ENCODE measurements around the gene ATP8A1. TPM values are rescaled to one million over a fixed set of nuclear protein-coding genes. Genes with fewer than 3 reads are reported as not detected.

The ATP8A1 gene
- total RNA-seq, 1 experiment from 2014 or later = 0.80 TPM

- no peak overlapping the region for H3K27ac ChIP-seq (ENCODE audit: low read length)
- no peaks in the 10 kb centered on the region for H3K36me3 ChIP-seq (ENCODE audit: control insufficient read depth, insufficient read depth, low read length)
- TF ChIP-seq TCF7L2 (IDR thresholded peaks at IDR 0.05; ENCODE audit: low read depth, low read length) (no peak), POLR2AphosphoS5 (IDR thresholded peaks at IDR 0.05; ENCODE audit: low read depth, low read length) (no peak), SIN3A (IDR thresholded peaks at IDR 0.05; ENCODE audit: borderline replicate concordance, insufficient read depth, low read depth, low read length) (no peak), REST (IDR thresholded peaks at IDR 0.05; ENCODE audit: insufficient read depth in 1 of 2, low read depth in 2 of 2, low read length in 1 of 2) (no peak), CTCF (IDR thresholded peaks at IDR 0.05) (no peak)
- H3K4me1 ChIP-seq (ENCODE audit: control insufficient read depth, insufficient read depth, low read length) = no peaks in the 10 kb centered on the region
- POLR2A ChIA-PET = no interaction called here
- H3K27me3 ChIP-seq (ENCODE audit: control insufficient read depth, insufficient read depth, low read length) = no peaks in the 10 kb centered on the region
- DNase-seq (ENCODE audit: low read depth, low spot score) = no peak
- H3K9me3 ChIP-seq (ENCODE audit: control insufficient read depth, insufficient read depth, low read depth, low read length) = no peaks in the 10 kb centered on the region
- CTCF ChIA-PET = no interaction called here
- intact Hi-C loops (cut with micrococcal nuclease; ENCODE audit: unreplicated experiment) = no loop called here
- in situ Hi-C loops (cut with HindIII; ENCODE audit: low pct_unique_long_range_greater_than_20kb, low sequenced_read_pairs) = no loop called here
- ATAC-seq = no peak
- BruUV-seq (replicated peaks) = no TSS peak
- no peak overlapping the region for H3K4me3 ChIP-seq (ENCODE audit: low read depth in 2 of 2, low read length in 2 of 2)
Observed at GRCh38 chr4:42630908-42631307, 26.0 kb downstream of the ATP8A1 start.

- Histone ChIP-seq H3K4me1 (ENCODE audit: control insufficient read depth, insufficient read depth, low read length) (no peaks in the 10 kb centered on the region), H3K27ac (ENCODE audit: low read length) (no peak overlapping the region), H3K27me3 (ENCODE audit: control insufficient read depth, insufficient read depth, low read length) (no peaks in the 10 kb centered on the region), H3K36me3 (ENCODE audit: control insufficient read depth, insufficient read depth, low read length) (no peaks in the 10 kb centered on the region), H3K9me3 (ENCODE audit: control insufficient read depth, insufficient read depth, low read depth, low read length) (no peaks in the 10 kb centered on the region), H3K4me3 (ENCODE audit: low read depth in 2 of 2, low read length in 2 of 2) (no peak overlapping the region)
- no TSS peak for BruUV-seq (replicated peaks)
- intact Hi-C loops (cut with micrococcal nuclease; ENCODE audit: unreplicated experiment) = no loop called here
- ATAC-seq (no peak), DNase-seq (ENCODE audit: low read depth, low spot score) (no peak)
- ChIA-PET CTCF (no interaction called here), POLR2A (no interaction called here)
- no peak for TF ChIP-seq REST (IDR thresholded peaks at IDR 0.05; ENCODE audit: insufficient read depth in 1 of 2, low read depth in 2 of 2, low read length in 1 of 2)
- no peak for TF ChIP-seq SIN3A (IDR thresholded peaks at IDR 0.05; ENCODE audit: borderline replicate concordance, insufficient read depth, low read depth, low read length)
- no peak for TF ChIP-seq POLR2AphosphoS5 (IDR thresholded peaks at IDR 0.05; ENCODE audit: low read depth, low read length)
- no peak for TF ChIP-seq TCF7L2 (IDR thresholded peaks at IDR 0.05; ENCODE audit: low read depth, low read length)
- no peak for TF ChIP-seq CTCF (IDR thresholded peaks at IDR 0.05)
- in situ Hi-C loops (cut with HindIII; ENCODE audit: low pct_unique_long_range_greater_than_20kb, low sequenced_read_pairs) = no loop called here
Observed at GRCh38 chr4:42628740-42629139, 28.2 kb downstream of the ATP8A1 start.
